Measurements from ENCODE around the gene NSDHL. TPM values are rescaled to one million over a fixed set of nuclear protein-coding genes. Genes with fewer than 3 reads are reported as not detected.
A peak's percentile ranks its signal among the peaks of the same experiment; 100 is the strongest.
"Not testable (repeated sequence)": the region's sequence is repeated elsewhere in the genome, so short reads cannot be mapped to it uniquely, and the experiment has no call there.

The NSDHL gene
- total RNA-seq, 1 experiment from 2014 or later: 17.2 TPM

- Histone ChIP-seq H3K36me3 (replicated peaks; ENCODE audit: control insufficient read depth, insufficient read depth, low read length) (no peaks in the 10 kb centered on the region), H3K27me3 (ENCODE audit: control insufficient read depth, insufficient read depth, low read length) (no peaks in the 10 kb centered on the region), H3K4me3 (ENCODE audit: insufficient read depth, low read depth, low read length) (peak overlapping the region; percentile 2; the same call in 1 of the 2 replicates)
- DNase-seq: peak; percentile 94
Measured at GRCh38 chrX:152907084-152907651, 76.3 kb downstream of the NSDHL start.

- H3K36me3 ChIP-seq (replicated peaks; ENCODE audit: control insufficient read depth, insufficient read depth, low read length): no peaks in the 10 kb centered on the region
- DNase-seq: no peak
- H3K4me3 ChIP-seq (ENCODE audit: insufficient read depth, low read depth, low read length): no peak overlapping the region
- no peaks in the 10 kb centered on the region for H3K27me3 ChIP-seq (ENCODE audit: control insufficient read depth, insufficient read depth, low read length)
Measured at GRCh38 chrX:152908486-152908885, 77.6 kb downstream of the NSDHL start.

GRCh38 chrX:152910018-152910417 is 79.2 kb downstream of the NSDHL start:
- DNase-seq; H3K36me3 ChIP-seq (replicated peaks; ENCODE audit: control insufficient read depth, insufficient read depth, low read length); H3K27me3 ChIP-seq (ENCODE audit: control insufficient read depth, insufficient read depth, low read length); H3K4me3 ChIP-seq (ENCODE audit: insufficient read depth, low read depth, low read length): not testable (repeated sequence)

GRCh38 chrX:152912106-152912505 is 81.2 kb downstream of the NSDHL start:
- DNase-seq: peak; percentile 75
- no peaks in the 10 kb centered on the region for H3K36me3 ChIP-seq (replicated peaks; ENCODE audit: control insufficient read depth, insufficient read depth, low read length)

GRCh38 chrX:152912641-152913040 is 81.8 kb downstream of the NSDHL start:
- DNase-seq: no peak
- H3K4me3 ChIP-seq (ENCODE audit: insufficient read depth, low read depth, low read length): no peak overlapping the region
- no peaks in the 10 kb centered on the region for H3K27me3 ChIP-seq (ENCODE audit: control insufficient read depth, insufficient read depth, low read length)
- no peaks in the 10 kb centered on the region for H3K36me3 ChIP-seq (replicated peaks; ENCODE audit: control insufficient read depth, insufficient read depth, low read length)

More at GRCh38 chrX:152912106-152912505, 81.2 kb downstream of the NSDHL start:
- H3K4me3 ChIP-seq (ENCODE audit: insufficient read depth, low read depth, low read length): no peak overlapping the region
- no peaks in the 10 kb centered on the region for H3K27me3 ChIP-seq (ENCODE audit: control insufficient read depth, insufficient read depth, low read length)

GRCh38 chrX:152913346-152913745 is 82.5 kb downstream of the NSDHL start:
- DNase-seq: no peak
- H3K27me3 ChIP-seq (ENCODE audit: control insufficient read depth, insufficient read depth, low read length): no peaks in the 10 kb centered on the region
- no peak overlapping the region for H3K4me3 ChIP-seq (ENCODE audit: insufficient read depth, low read depth, low read length)
- no peaks in the 10 kb centered on the region for H3K36me3 ChIP-seq (replicated peaks; ENCODE audit: control insufficient read depth, insufficient read depth, low read length)

GRCh38 chrX:152913910-152914309 is 83.0 kb downstream of the NSDHL start:
- no peaks in the 10 kb centered on the region for H3K36me3 ChIP-seq (replicated peaks; ENCODE audit: control insufficient read depth, insufficient read depth, low read length)
- H3K4me3 ChIP-seq (ENCODE audit: insufficient read depth, low read depth, low read length): no peak overlapping the region
- no peak for DNase-seq
- no peaks in the 10 kb centered on the region for H3K27me3 ChIP-seq (ENCODE audit: control insufficient read depth, insufficient read depth, low read length)

- peak; percentile 88 for DNase-seq
- Histone ChIP-seq H3K36me3 (replicated peaks; ENCODE audit: control insufficient read depth, insufficient read depth, low read length) (no peaks in the 10 kb centered on the region), H3K4me3 (ENCODE audit: insufficient read depth, low read depth, low read length) (no peak overlapping the region), H3K27me3 (ENCODE audit: control insufficient read depth, insufficient read depth, low read length) (no peaks in the 10 kb centered on the region)
Measured at GRCh38 chrX:152915541-152916241, 84.8 kb downstream of the NSDHL start.

- H3K4me3 ChIP-seq (ENCODE audit: insufficient read depth, low read depth, low read length): no peak overlapping the region
- no peaks in the 10 kb centered on the region; the same call in 1 of the 2 replicates for H3K36me3 ChIP-seq (replicated peaks; ENCODE audit: control insufficient read depth, insufficient read depth, low read length)
- DNase-seq: no peak
- H3K27me3 ChIP-seq (ENCODE audit: control insufficient read depth, insufficient read depth, low read length): no peaks in the 10 kb centered on the region
Measured at GRCh38 chrX:152917656-152918579, 87.1 kb downstream of the NSDHL start.

GRCh38 chrX:152918707-152919106 is 87.8 kb downstream of the NSDHL start:
- H3K4me3 ChIP-seq (ENCODE audit: insufficient read depth, low read depth, low read length): no peak overlapping the region
- no peaks in the 10 kb centered on the region; the same call in 1 of the 2 replicates for H3K36me3 ChIP-seq (replicated peaks; ENCODE audit: control insufficient read depth, insufficient read depth, low read length)
- no peak for DNase-seq
- no peaks in the 10 kb centered on the region for H3K27me3 ChIP-seq (ENCODE audit: control insufficient read depth, insufficient read depth, low read length)

Other genes starting within 250 kb of the NSDHL start
- gene GABRQ, start 193.2 kb upstream of the NSDHL start, total RNA-seq (2014; rRNA removed; shearing (Covaris generic)): 3.5 and 3.8 TPM in 2 replicates
- gene MAGEA3, start 132.3 kb upstream of the NSDHL start, total RNA-seq (2014; rRNA removed; shearing (Covaris generic)): 0.07 TPM in 1 of 2 replicates, not detected in the other
- 0.28 TPM in 1 of 2 replicates, not detected in the other for gene CSAG2, start 121.8 kb upstream of the NSDHL start, total RNA-seq (2014; rRNA removed; shearing (Covaris generic))
- 3.1 TPM in 1 of 2 replicates, not detected in the other for gene MAGEA2B, start 116.4 kb upstream of the NSDHL start, total RNA-seq (2014; rRNA removed; shearing (Covaris generic))
- gene CSAG1, start 97.3 kb upstream of the NSDHL start, total RNA-seq (2014; rRNA removed; shearing (Covaris generic)): not detected in 2 replicates
- not detected in 2 replicates for gene MAGEA12, start 97.3 kb upstream of the NSDHL start, total RNA-seq (2014; rRNA removed; shearing (Covaris generic))
- 1.2 and 3.5 TPM in 2 replicates for gene MAGEA2, start 77.2 kb upstream of the NSDHL start, total RNA-seq (2014; rRNA removed; shearing (Covaris generic))
- gene CSAG3, start 71.8 kb upstream of the NSDHL start, total RNA-seq (2014; rRNA removed; shearing (Covaris generic)): 0.52 TPM in 1 of 2 replicates, not detected in the other
- gene MAGEA6, start 61.4 kb upstream of the NSDHL start, total RNA-seq (2014; rRNA removed; shearing (Covaris generic)): not detected in 2 replicates
- gene CETN2, start 306 bp upstream of the NSDHL start, total RNA-seq (2014; rRNA removed; shearing (Covaris generic)): 22.3 and 26.2 TPM in 2 replicates
- gene ZNF185, start 67.0 kb downstream of the NSDHL start, total RNA-seq (2014; rRNA removed; shearing (Covaris generic)): 7.0 and 7.8 TPM in 2 replicates
- gene PNMA5, start 163.1 kb downstream of the NSDHL start, total RNA-seq (2014; rRNA removed; shearing (Covaris generic)): 0.22 TPM in 1 of 2 replicates, not detected in the other
- gene PNMA3, start 225.4 kb downstream of the NSDHL start, total RNA-seq (2014; rRNA removed; shearing (Covaris generic)): 5.2 and 9.2 TPM in 2 replicates
- gene PNMA6A, start 241.4 kb downstream of the NSDHL start, total RNA-seq (2014; rRNA removed; shearing (Covaris generic)): 7.5 and 9.8 TPM in 2 replicates